HEK293T (cell line): Measurements from ENCODE around the gene AGPAT3.

Source experiments
- BHLHE40 ChIP-seq: fragments of 450-650 bp; IDR thresholded peaks from 2 replicates; pipeline ENCODE4 v1.6.1; 2016; ENCODE audit warnings: mild to moderate bottlenecking, moderate library complexity, borderline replicate concordance
- FOXA1 ChIP-seq: fragments of 450-650 bp; IDR thresholded peaks from 2 replicates; pipeline ENCODE4 v1.6.1; 2016; ENCODE audit warnings: mild to moderate bottlenecking
- ZNF384 ChIP-seq: fragments of 450-650 bp; IDR thresholded peaks from 2 replicates; pipeline ENCODE4 v1.6.1; 2016

DNA sequence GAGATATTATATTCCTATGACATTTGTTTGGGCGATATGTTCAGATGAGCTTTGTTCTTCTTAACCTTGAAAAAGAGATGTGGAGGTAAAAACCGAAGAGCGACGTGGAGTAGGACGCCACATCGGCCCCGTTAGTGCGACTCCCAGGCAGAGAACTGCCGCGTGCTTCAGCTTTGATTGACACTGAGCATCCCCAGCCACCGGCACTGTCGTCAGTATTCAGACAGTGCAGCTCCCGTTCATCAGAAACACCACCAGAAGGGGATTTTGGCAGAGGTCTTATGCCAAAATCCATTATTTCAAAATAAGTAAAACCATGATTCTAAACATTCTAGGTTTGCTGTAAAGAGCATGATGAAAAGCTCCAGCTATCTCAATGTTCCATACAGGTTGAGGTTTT is 66.5 kb downstream of the AGPAT3 start:
- no peak for TF ChIP-seq ZNF384
- TF ChIP-seq BHLHE40, result no peak
- TF ChIP-seq FOXA1, result no peak
